A673 (cell line): ENCODE measurements around the gene APOL5. TPM values are rescaled to one million over a fixed set of nuclear protein-coding genes. Genes with fewer than 3 reads are reported as not detected.

Source experiments
- BruUV-seq: library from RNA; stranded (reverse); fragments of 400-500 nt; replicated peaks from 2 replicates; lab custom pipeline; 2021; lab: Mats Ljungman, UMichigan
- CTCF ChIA-PET: fragments of 300-600 bp; sonication (Branson Sonifier 250); formaldehyde crosslinking; loops from one replicate; lab custom pipeline; 2022; ENCODE audit warnings: antibody characterized with exemption; lab: Charles Lee
- POLR2A ChIA-PET: fragments of 300-600 bp; sonication (Branson Sonifier 250); formaldehyde crosslinking; loops from one replicate; lab custom pipeline; 2022; ENCODE audit warnings: antibody characterized with exemption; ENCODE audit not compliant: low non-redundant PET; lab: Charles Lee
- DNase-seq: peaks from one replicate; pipeline ENCODE4 v3.0.0-alpha.2; 2015; ENCODE audit warnings: low spot score
- H3K27ac ChIP-seq: fragments of 200-600 bp; sonication (generic); 2 replicates; pipeline ENCODE4 v1.5.1; 2016; ENCODE audit warnings: mixed run types, low read depth, mild to moderate bottlenecking, mixed read lengths, antibody characterized with exemption, low read length; ENCODE audit not compliant: poor library complexity, severe bottlenecking
- H3K27me3 ChIP-seq: fragments of 200-600 bp; sonication (generic); replicated peaks from 2 replicates; pipeline ENCODE4 v1.6.1; 2017; ENCODE audit warnings: mixed run types, low read depth, mild to moderate bottlenecking, mixed read lengths, antibody characterized with exemption, low read length; ENCODE audit not compliant: insufficient read depth, poor library complexity
- H3K36me3 ChIP-seq: fragments of 200-600 bp; sonication (generic); 2 replicates; pipeline ENCODE4 v1.6.1; 2016; ENCODE audit warnings: mixed run types, mild to moderate bottlenecking, mixed read lengths, antibody characterized with exemption, low read length; ENCODE audit not compliant: insufficient read depth, poor library complexity, severe bottlenecking
- H3K4me1 ChIP-seq: fragments of 200-600 bp; sonication (generic); 2 replicates; pipeline ENCODE4 v1.6.1; 2017; ENCODE audit warnings: mixed run types, mild to moderate bottlenecking, mixed read lengths, antibody characterized with exemption, low read length; ENCODE audit not compliant: insufficient read depth, poor library complexity, severe bottlenecking
- H3K4me3 ChIP-seq: fragments of 200-600 bp; sonication (generic); 2 replicates; pipeline ENCODE4 v1.5.1; 2016; ENCODE audit warnings: low read depth, mixed run types, mild to moderate bottlenecking, mixed read lengths, low read length; ENCODE audit not compliant: poor library complexity, severe bottlenecking
- H3K9me3 ChIP-seq: fragments of 200-600 bp; sonication (generic); 2 replicates; pipeline ENCODE4 v1.6.1; 2016; ENCODE audit warnings: mixed run types, low read depth, mild to moderate bottlenecking, mixed read lengths, antibody characterized with exemption, low read length; ENCODE audit not compliant: poor library complexity, severe bottlenecking
- EZH2 ChIP-seq: fragments of 200-600 bp; sonication (generic); IDR thresholded peaks from 2 replicates; pipeline ENCODE4 v1.6.1; 2017; ENCODE audit warnings: borderline replicate concordance, low read depth, mild to moderate bottlenecking, mixed read lengths, antibody characterized with exemption, low read length; ENCODE audit not compliant: poor library complexity, severe bottlenecking
- intact Hi-C: fragments of 100-400 bp; cut with micrococcal nuclease; formaldehyde crosslinking; loops from one replicate; pipeline ENCODE4 v1.10.0; 2022; ENCODE audit not compliant: unreplicated experiment
- total RNA-seq: library from RNA; stranded (reverse); gene quantifications from 2 replicates; pipeline ENCODE4 v1.2.3, GENCODE V29; 2021
- TF ChIP-seq, protein P1 (sequence below): fragments of 300-800, 200-600 bp; sonication (generic); conservative IDR thresholded peaks from 2 replicates; pipeline ENCODE4 v1.5.1; 2017; ENCODE audit warnings: low read depth, mild to moderate bottlenecking, antibody characterized with exemption, low read length, moderate library complexity, mixed read lengths

The APOL5 gene
- total RNA-seq, 1 experiment from 2014 or later: not detected

DNA sequence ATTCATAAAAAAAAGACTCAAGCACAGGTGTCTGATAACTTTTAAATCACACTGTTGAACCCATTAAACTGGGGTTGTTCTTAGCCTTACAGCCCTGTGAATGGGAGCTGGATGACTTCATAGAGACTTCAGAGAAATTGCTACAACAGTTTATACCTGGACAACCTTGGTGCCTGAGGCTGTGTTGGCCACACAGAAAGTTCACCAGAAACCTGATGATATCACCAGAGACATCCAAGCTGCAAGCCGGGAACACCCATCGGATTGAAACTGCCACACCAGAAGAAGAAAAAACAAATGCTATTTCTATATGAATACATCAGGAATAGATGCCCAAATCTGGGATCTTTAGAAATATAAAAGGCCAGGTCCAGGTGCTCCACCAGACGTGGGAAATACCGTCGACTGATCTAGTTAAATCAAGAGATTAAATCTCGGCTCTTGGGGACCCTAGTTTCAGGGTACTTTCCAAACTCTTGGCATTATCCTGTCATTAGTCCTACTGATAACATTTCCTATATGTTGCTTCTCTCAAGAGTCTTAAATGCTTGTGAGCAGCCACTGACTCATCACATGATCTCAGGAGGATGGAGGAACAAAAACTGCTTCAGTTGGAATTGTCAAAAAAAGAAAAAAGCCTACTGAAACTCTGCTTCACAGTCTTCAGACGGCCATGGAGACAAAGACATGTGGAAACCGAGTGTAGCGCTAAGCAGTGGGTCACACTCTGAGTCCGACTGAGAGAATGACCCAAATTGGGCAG, 28.6 kb upstream of the APOL5 start:
- BruUV-seq: TSS peak; percentile 81

DNA sequence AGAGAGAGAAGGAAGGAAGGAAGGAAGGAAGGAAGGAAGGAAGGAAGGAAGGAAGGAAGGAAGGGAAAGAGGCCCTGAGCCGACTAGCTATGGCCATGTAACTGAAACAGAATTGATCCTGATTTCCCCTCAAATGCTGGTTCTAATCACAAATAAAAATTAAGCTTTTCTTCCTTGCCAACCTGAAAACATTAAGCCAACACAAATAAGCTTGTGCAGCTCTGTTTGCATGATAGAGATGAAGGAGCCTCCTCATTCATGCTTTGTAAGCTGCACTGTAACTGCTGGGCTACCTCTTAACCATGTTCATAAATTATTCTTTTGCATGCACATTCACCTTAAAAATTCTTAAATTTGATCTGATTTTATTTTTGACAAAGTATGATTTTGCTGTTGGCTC, 27.7 kb upstream of the APOL5 start:
- Histone ChIP-seq H3K27me3 (no peaks in the 10 kb centered on the region), H3K4me1 (peaks cover 21% of the 10 kb centered on the region), H3K36me3 (no peaks in the 10 kb centered on the region), H3K9me3 (no peaks in the 10 kb centered on the region), H3K27ac (peak overlapping the region; percentile 88), H3K4me3 (no peak overlapping the region)
- BruUV-seq: no TSS peak
- POLR2A ChIA-PET: no interaction called here
- CTCF ChIA-PET: no interaction called here
- intact Hi-C loops: no loop called here
- peak; percentile 80 for DNase-seq
- TF ChIP-seq, protein P1, sequence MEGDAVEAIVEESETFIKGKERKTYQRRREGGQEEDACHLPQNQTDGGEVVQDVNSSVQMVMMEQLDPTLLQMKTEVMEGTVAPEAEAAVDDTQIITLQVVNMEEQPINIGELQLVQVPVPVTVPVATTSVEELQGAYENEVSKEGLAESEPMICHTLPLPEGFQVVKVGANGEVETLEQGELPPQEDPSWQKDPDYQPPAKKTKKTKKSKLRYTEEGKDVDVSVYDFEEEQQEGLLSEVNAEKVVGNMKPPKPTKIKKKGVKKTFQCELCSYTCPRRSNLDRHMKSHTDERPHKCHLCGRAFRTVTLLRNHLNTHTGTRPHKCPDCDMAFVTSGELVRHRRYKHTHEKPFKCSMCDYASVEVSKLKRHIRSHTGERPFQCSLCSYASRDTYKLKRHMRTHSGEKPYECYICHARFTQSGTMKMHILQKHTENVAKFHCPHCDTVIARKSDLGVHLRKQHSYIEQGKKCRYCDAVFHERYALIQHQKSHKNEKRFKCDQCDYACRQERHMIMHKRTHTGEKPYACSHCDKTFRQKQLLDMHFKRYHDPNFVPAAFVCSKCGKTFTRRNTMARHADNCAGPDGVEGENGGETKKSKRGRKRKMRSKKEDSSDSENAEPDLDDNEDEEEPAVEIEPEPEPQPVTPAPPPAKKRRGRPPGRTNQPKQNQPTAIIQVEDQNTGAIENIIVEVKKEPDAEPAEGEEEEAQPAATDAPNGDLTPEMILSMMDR: no peak
- no peak for TF ChIP-seq EZH2

More for the DNA sequence above, 28.6 kb upstream of the APOL5 start:
- TF ChIP-seq, protein P1: no peak
- no peak for TF ChIP-seq EZH2
- intact Hi-C loops: no loop called here
- H3K36me3 ChIP-seq: no peaks in the 10 kb centered on the region
- peak overlapping the region; percentile 83 for H3K27ac ChIP-seq
- CTCF ChIA-PET: no interaction called here
- peak; percentile 38 for DNase-seq
- no peaks in the 10 kb centered on the region for H3K9me3 ChIP-seq
- H3K4me1 ChIP-seq: peaks cover 21% of the 10 kb centered on the region
- no peaks in the 10 kb centered on the region for H3K27me3 ChIP-seq
- POLR2A ChIA-PET: interaction anchor here (0.5 kb wide), 2 partner anchors 25 to 338 kb away, joined by 3 to 5 read pairs; no protein-coding TSS in a partner anchor
- no peak overlapping the region for H3K4me3 ChIP-seq

DNA sequence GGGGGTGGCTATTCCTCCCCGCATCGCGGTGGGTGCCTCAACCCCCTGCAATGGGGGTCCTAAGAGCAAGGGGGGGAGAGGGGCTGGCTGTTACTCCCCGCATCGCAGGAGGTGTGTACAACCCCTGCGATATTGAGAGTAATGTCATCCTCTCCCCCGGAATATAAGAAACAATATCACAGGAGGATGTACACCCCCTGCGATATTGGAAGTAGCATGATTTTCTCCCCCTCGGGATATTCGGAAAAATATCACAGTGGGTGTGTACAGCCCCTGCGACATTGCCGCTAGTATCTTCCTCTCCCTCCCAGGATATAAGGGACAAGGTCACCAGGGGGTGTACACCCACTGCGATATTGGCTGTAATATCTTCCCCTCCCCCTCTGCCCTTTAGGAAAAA, 22.5 kb upstream of the APOL5 start:
- no peak for DNase-seq
- POLR2A ChIA-PET: no interaction called here
- no TSS peak for BruUV-seq

More for the DNA sequence above, 22.5 kb upstream of the APOL5 start:
- TF ChIP-seq, protein P1: no peak
- no peak for TF ChIP-seq EZH2
- CTCF ChIA-PET: no interaction called here
- Histone ChIP-seq H3K27ac (no peak overlapping the region), H3K9me3 (no peaks in the 10 kb centered on the region), H3K4me3 (no peak overlapping the region), H3K27me3 (no peaks in the 10 kb centered on the region), H3K36me3 (no peaks in the 10 kb centered on the region), H3K4me1 (peaks cover 13% of the 10 kb centered on the region)
- intact Hi-C loops: no loop called here
